Measurements from ENCODE around the gene AFF3.

DNA sequence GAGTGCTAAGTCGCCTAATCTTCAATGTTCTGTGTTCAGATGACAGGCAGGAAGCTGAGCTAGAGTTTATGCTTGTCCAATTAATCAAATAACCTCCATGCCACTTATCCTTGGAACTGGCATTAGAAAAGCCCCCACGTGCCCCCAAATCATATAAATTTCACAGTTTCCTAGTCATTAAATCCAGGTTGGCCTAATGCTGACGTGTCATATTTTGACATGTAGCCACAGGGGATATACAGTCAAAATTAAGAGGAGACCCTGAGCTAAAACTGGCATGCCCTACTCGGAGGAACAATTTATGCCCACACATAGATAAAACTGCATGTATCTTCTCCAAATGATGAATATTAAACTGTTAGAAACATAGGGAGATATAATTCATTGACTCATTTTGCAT, 101.0 kb downstream of the AFF3 start:
- TF ChIP-seq CTCF (IDR thresholded peaks at IDR 0.05; ENCODE audit: extremely low read depth in 1 of 2, insufficient read depth in 1 of 2, low read depth in 1 of 2, low read length in 2 of 2) (no peak), JUN (IDR thresholded peaks at IDR 0.05; ENCODE audit: borderline replicate concordance, insufficient read depth, insufficient read length, low read depth) (no peak), POLR2AphosphoS5 (IDR thresholded peaks at IDR 0.05; ENCODE audit: insufficient read depth, low read depth, low read length) (no peak), MAX (IDR thresholded peaks at IDR 0.05; ENCODE audit: insufficient read depth, insufficient read length) (no peak), EZH2 (IDR thresholded peaks at IDR 0.05; ENCODE audit: borderline replicate concordance, low read depth, low read length, severe bottlenecking) (no peak), POLR2A (IDR thresholded peaks at IDR 0.05; ENCODE audit: low read depth, low read length) (no peak), FOS (IDR thresholded peaks at IDR 0.05; ENCODE audit: borderline replicate concordance, insufficient read depth, low read length) (no peak)
